Astrocyte (in vitro differentiated cells and primary cell): Measurements from ENCODE around the gene DCP2. TPM values are rescaled to one million over a fixed set of nuclear protein-coding genes. Genes with fewer than 3 reads are reported as not detected.

ENCODE experiments used
- DNase-seq: peaks from one replicate; pipeline ENCODE4 v3.0.0-alpha.2; 2010; ENCODE audit warnings: low read depth
- FAIRE-seq: peaks from 2 replicates; lab custom pipeline; 2011; peaks lifted over from hg19 to GRCh38; lab: Jason Lieb, UNC
- H2AFZ ChIP-seq: 2 replicates; pipeline ENCODE4 v1.6.0; 2012; ENCODE audit warnings: low read depth, low read length, inconsistent platforms
- H3K27ac ChIP-seq: 2 replicates; pipeline ENCODE4 v1.5.1; 2011; ENCODE audit warnings: low read depth, low read length, inconsistent platforms
- H3K27me3 ChIP-seq: 2 replicates; pipeline ENCODE4 v1.6.0; 2011; ENCODE audit warnings: low read length, inconsistent platforms; ENCODE audit not compliant: insufficient read depth
- H3K36me3 ChIP-seq: 2 replicates; pipeline ENCODE4 v1.5.1; 2011; ENCODE audit warnings: low read length, inconsistent platforms; ENCODE audit not compliant: insufficient read depth
- H3K4me1 ChIP-seq: 2 replicates; pipeline ENCODE4 v1.5.1; 2011; ENCODE audit warnings: low read length, inconsistent platforms; ENCODE audit not compliant: insufficient read depth
- H3K4me2 ChIP-seq: 2 replicates; pipeline ENCODE4 v1.6.0; 2012; ENCODE audit warnings: low read length, inconsistent platforms
- H3K4me3 ChIP-seq: 2 replicates; pipeline ENCODE4 v1.5.1; 2011; ENCODE audit warnings: low read depth, mild to moderate bottlenecking, low read length, inconsistent platforms; ENCODE audit not compliant: insufficient read depth
- H3K79me2 ChIP-seq: 2 replicates; pipeline ENCODE4 v1.6.0; 2012; ENCODE audit warnings: mild to moderate bottlenecking, low read length, inconsistent platforms; ENCODE audit not compliant: insufficient read depth
- H3K9ac ChIP-seq: 2 replicates; pipeline ENCODE4 v1.6.0; 2012; ENCODE audit warnings: mild to moderate bottlenecking, low read length, inconsistent platforms
- H3K9me3 ChIP-seq: 2 replicates; pipeline ENCODE4 v1.5.1; 2012; ENCODE audit warnings: low read depth, mild to moderate bottlenecking, low read length, inconsistent platforms; ENCODE audit not compliant: insufficient read depth
- H4K20me1 ChIP-seq: 2 replicates; pipeline ENCODE4 v1.6.0; 2012; ENCODE audit warnings: low read length, inconsistent platforms; ENCODE audit not compliant: insufficient read depth
- H3K27ac Mint-ChIP-seq: one replicate; pipeline ENCODE4 v1.8.0; 2021; ENCODE audit warnings: mild to moderate bottlenecking, mixed read lengths; ENCODE audit not compliant: unreplicated experiment
- H3K27me3 Mint-ChIP-seq: one replicate; pipeline ENCODE4 v1.8.0; 2021; ENCODE audit warnings: low read depth, mixed read lengths; ENCODE audit not compliant: unreplicated experiment
- H3K36me3 Mint-ChIP-seq: one replicate; pipeline ENCODE4 v1.8.0; 2021; ENCODE audit warnings: low read depth, mixed read lengths; ENCODE audit not compliant: unreplicated experiment
- H3K4me1 Mint-ChIP-seq: one replicate; pipeline ENCODE4 v1.8.0; 2021; ENCODE audit warnings: low read depth, mixed read lengths; ENCODE audit not compliant: unreplicated experiment
- H3K4me3 Mint-ChIP-seq: one replicate; pipeline ENCODE4 v1.8.0; 2021; ENCODE audit warnings: mild to moderate bottlenecking, moderate library complexity, mixed read lengths; ENCODE audit not compliant: unreplicated experiment
- H3K9me3 Mint-ChIP-seq: one replicate; pipeline ENCODE4 v1.8.0; 2021; ENCODE audit warnings: mild to moderate bottlenecking, mixed read lengths; ENCODE audit not compliant: unreplicated experiment
- EZH2 ChIP-seq: IDR thresholded peaks from 2 replicates; pipeline ENCODE4 v1.6.1; 2012; ENCODE audit warnings: mild to moderate bottlenecking, low read length, inconsistent platforms; ENCODE audit not compliant: insufficient read depth
- total RNA-seq: library from RNA; stranded (reverse); gene quantifications from 2 replicates; pipeline ENCODE4 v1.2.1, GENCODE V29; 2021
- TF ChIP-seq, protein P1 (sequence below): IDR thresholded peaks from 2 replicates; pipeline ENCODE4 v1.5.1; 2011; ENCODE audit warnings: low read depth, mild to moderate bottlenecking, inconsistent platforms, low read length, moderate library complexity; ENCODE audit not compliant: insufficient read depth

Gene DCP2
- total RNA-seq, 1 donor from 2014 or later = 48.9 TPM

DNA sequence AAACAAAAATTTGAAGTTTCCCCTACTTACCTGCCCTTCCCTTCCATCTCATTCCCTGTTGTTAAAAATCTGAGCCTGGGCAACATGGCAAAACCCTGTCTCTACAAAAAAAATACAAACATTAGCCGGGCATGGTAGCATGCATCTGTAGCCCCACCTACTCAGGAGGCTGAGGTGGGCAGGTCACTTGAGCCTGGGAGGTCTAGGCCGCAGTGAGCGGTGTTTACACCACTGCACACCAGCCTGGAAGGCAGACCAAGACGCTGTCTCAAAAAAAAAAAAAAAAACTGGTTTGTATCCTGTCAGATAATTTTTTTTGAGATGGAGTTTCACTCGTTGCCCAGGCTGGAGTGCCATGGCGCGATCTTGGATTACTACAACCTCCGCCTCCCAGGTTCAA, 38.3 kb upstream of the DCP2 start:
- H3K9ac ChIP-seq = no peak overlapping the region
- no peaks in the 10 kb centered on the region for H3K36me3 Mint-ChIP-seq
- no peak overlapping the region for H3K4me2 ChIP-seq
- TF ChIP-seq EZH2 = no peak
- TF ChIP-seq, protein P1, sequence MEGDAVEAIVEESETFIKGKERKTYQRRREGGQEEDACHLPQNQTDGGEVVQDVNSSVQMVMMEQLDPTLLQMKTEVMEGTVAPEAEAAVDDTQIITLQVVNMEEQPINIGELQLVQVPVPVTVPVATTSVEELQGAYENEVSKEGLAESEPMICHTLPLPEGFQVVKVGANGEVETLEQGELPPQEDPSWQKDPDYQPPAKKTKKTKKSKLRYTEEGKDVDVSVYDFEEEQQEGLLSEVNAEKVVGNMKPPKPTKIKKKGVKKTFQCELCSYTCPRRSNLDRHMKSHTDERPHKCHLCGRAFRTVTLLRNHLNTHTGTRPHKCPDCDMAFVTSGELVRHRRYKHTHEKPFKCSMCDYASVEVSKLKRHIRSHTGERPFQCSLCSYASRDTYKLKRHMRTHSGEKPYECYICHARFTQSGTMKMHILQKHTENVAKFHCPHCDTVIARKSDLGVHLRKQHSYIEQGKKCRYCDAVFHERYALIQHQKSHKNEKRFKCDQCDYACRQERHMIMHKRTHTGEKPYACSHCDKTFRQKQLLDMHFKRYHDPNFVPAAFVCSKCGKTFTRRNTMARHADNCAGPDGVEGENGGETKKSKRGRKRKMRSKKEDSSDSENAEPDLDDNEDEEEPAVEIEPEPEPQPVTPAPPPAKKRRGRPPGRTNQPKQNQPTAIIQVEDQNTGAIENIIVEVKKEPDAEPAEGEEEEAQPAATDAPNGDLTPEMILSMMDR = no peak
- FAIRE-seq (no peak), DNase-seq (no peak)
- no peaks in the 10 kb centered on the region for H3K36me3 ChIP-seq
- H3K9me3 ChIP-seq = no peaks in the 10 kb centered on the region
- no peaks in the 10 kb centered on the region for H3K4me1 Mint-ChIP-seq
- H3K79me2 ChIP-seq = no peaks in the 10 kb centered on the region
- H3K27me3 ChIP-seq = no peaks in the 10 kb centered on the region
- H2AFZ ChIP-seq = no peak overlapping the region
- H3K27ac Mint-ChIP-seq = no peak overlapping the region
- no peak overlapping the region for H3K4me3 ChIP-seq
- peak overlapping the region; percentile 50 for H3K4me3 Mint-ChIP-seq
- no peaks in the 10 kb centered on the region for H3K27me3 Mint-ChIP-seq
- H3K4me1 ChIP-seq = peaks cover 3% of the 10 kb centered on the region
- no peaks in the 10 kb centered on the region for H3K9me3 Mint-ChIP-seq
- H4K20me1 ChIP-seq = no peaks in the 10 kb centered on the region
- H3K27ac ChIP-seq = no peak overlapping the region

DNA sequence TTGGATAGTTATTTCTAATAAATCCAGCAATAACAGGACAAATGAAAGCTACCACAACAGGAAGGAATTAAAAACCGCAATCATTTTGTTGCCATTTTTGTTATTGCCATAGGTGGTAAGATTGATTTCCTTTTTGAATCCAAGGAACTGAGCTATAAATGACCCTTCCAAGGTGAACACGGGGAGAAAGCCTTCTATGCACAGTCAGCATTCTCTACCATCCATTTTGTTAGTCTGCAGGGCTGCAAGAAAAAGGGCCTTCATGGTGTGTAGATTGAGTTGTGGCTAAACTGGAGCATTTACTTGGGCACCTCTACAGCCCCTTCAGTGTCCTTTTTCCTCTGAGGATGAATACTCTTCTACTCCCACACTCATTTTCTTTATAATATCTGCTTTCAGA, 35.9 kb upstream of the DCP2 start:
- DNase-seq (no peak), FAIRE-seq (no peak)
- no peak overlapping the region for H3K4me2 ChIP-seq
- H3K36me3 ChIP-seq = no peaks in the 10 kb centered on the region
- no peak overlapping the region for H3K27ac ChIP-seq
- H3K79me2 ChIP-seq = no peaks in the 10 kb centered on the region
- H4K20me1 ChIP-seq = no peaks in the 10 kb centered on the region
- peaks cover under 1% of the 10 kb centered on the region for H3K4me1 ChIP-seq
- no peaks in the 10 kb centered on the region for H3K27me3 ChIP-seq
- Mint-ChIP-seq H3K36me3 (peaks cover 1% of the 10 kb centered on the region), H3K27me3 (peaks cover 2% of the 10 kb centered on the region), H3K4me1 (no peaks in the 10 kb centered on the region), H3K27ac (no peak overlapping the region), H3K9me3 (no peaks in the 10 kb centered on the region), H3K4me3 (no peak overlapping the region)
- no peaks in the 10 kb centered on the region for H3K9me3 ChIP-seq
- no peak overlapping the region for H2AFZ ChIP-seq
- no peak for TF ChIP-seq EZH2
- no peak overlapping the region for H3K4me3 ChIP-seq
- no peak overlapping the region for H3K9ac ChIP-seq

DNA sequence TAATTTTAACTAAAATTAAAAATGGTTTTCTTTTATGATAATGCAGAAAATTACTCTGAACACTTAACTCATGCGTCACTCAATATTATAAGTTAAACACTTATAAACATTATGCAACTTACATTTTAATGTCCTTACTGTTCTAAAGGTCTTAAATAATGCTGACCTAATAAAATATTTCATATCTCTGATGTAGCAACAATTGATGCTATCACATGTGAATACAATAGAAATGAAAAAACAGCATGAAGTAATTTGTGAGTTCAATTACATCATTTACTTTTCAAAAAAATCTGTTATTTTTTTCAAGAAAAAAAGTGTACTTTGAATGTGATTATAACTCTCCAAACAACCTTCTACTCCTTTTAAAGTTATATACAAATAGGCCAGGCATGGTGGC, 28.1 kb upstream of the DCP2 start:
- H3K9me3 Mint-ChIP-seq = peaks cover 1% of the 10 kb centered on the region
- TF ChIP-seq, protein P1 = no peak
- TF ChIP-seq EZH2 = no peak

More for the DNA sequence above, 28.1 kb upstream of the DCP2 start:
- no peak overlapping the region for H3K4me2 ChIP-seq
- no peak for FAIRE-seq
- no peaks in the 10 kb centered on the region for H3K4me1 Mint-ChIP-seq
- peaks cover 3% of the 10 kb centered on the region for H3K27me3 ChIP-seq
- H3K4me3 Mint-ChIP-seq = no peak overlapping the region
- no peaks in the 10 kb centered on the region for H3K36me3 ChIP-seq
- H3K27ac ChIP-seq = no peak overlapping the region
- no peak for DNase-seq
- H3K27me3 Mint-ChIP-seq = peaks cover 2% of the 10 kb centered on the region
- H3K27ac Mint-ChIP-seq = no peak overlapping the region
- no peak overlapping the region for H3K9ac ChIP-seq
- no peak overlapping the region for H2AFZ ChIP-seq
- no peaks in the 10 kb centered on the region for H3K79me2 ChIP-seq
- H3K4me3 ChIP-seq = no peak overlapping the region
- no peaks in the 10 kb centered on the region for H4K20me1 ChIP-seq
- no peaks in the 10 kb centered on the region for H3K4me1 ChIP-seq
- no peaks in the 10 kb centered on the region for H3K9me3 ChIP-seq
- peaks cover 1% of the 10 kb centered on the region for H3K36me3 Mint-ChIP-seq
